Heart right ventricle (tissue), 16 donors: ENCODE measurements around the gene XYLT2. TPM values are rescaled to one million over a fixed set of nuclear protein-coding genes. Genes with fewer than 3 reads are reported as not detected.

Experiments
- ATAC-seq, 8 donors: fragments of 200-7000 bp; cut with Tn5 transposase; one replicate each; pipeline ENCODE4 v1.9.1; 2020; ENCODE audit warnings: mild to moderate bottlenecking in 8 of 8, moderate library complexity in 8 of 8, moderate number of reproducible peaks in 1 of 8
- DNase-seq, 2 donors: peaks; one replicate each; pipeline ENCODE4 v3.0.0-alpha.2; 2020
- H3K27ac ChIP-seq, 10 donors: fragments of 200-600 bp; sonication (generic) in 2 of 10; one replicate each; pipeline versions ENCODE4 v1.5.0 to v1.8.0; 2020 to 2022; ENCODE audit warnings: mild to moderate bottlenecking in 3 of 10
- H3K27me3 ChIP-seq, 7 donors: fragments of 200-600 bp; one replicate each; pipeline ENCODE4 v1.8.0; 2021 to 2022; ENCODE audit warnings: mild to moderate bottlenecking in 2 of 7
- H3K36me3 ChIP-seq, 9 donors: fragments of 200-600 bp; sonication (generic) in 1 of 9; one replicate each; pipeline versions ENCODE4 v1.5.0 to v1.8.0; 2020 to 2022; ENCODE audit warnings: mild to moderate bottlenecking in 2 of 9
- H3K4me1 ChIP-seq, 9 donors: fragments of 200-600 bp; sonication (generic) in 1 of 9; one replicate each; pipeline versions ENCODE4 v1.5.0 to v1.8.0; 2020 to 2022; ENCODE audit warnings: mild to moderate bottlenecking in 4 of 9
- H3K4me3 ChIP-seq, 10 donors: fragments of 200-600 bp; sonication (generic) in 2 of 10; one replicate each; pipeline versions ENCODE4 v1.5.0 to v1.8.0; 2020 to 2022; ENCODE audit warnings: mild to moderate bottlenecking in 7 of 10, moderate library complexity in 2 of 10
- H3K9me3 ChIP-seq, 11 donors: fragments of 200-600 bp in 10 of 11; sonication (generic) in 2 of 11; one replicate each; pipeline versions ENCODE4 v1.5.0 to v1.8.0; 2013 to 2022; ENCODE audit warnings: mild to moderate bottlenecking in 2 of 11, control low read depth in 1 of 11, moderate library complexity in 1 of 11
- CTCF ChIP-seq, 9 donors: fragments of 200-600 bp; sonication (generic) in 2 of 9; IDR thresholded peaks; one replicate each; pipeline versions ENCODE4 v1.5.0 to v1.8.0; 2021 to 2022; ENCODE audit warnings: antibody characterized with exemption in 9 of 9, mild to moderate bottlenecking in 5 of 9, moderate library complexity in 1 of 9
- WGBS, 2 donors: extraction: QIAGEN DNeasy Blood & Tissue Kit; methylation state at CpG; one replicate each; pipeline ENCODE4 v1.1.7; 2013; ENCODE audit warnings: inconsistent platforms in 1 of 2; 5-methylcytosine and 5-hydroxymethylcytosine counted together
- intact Hi-C, 10 donors: fragments of 100-400 bp; cut with DNase I; formaldehyde crosslinking; loops; one replicate each; pipeline versions ENCODE4 v1.11.1 to v1.14.2; 2022
- polyA plus RNA-seq, 2 donors: library from polyadenylated mRNA; stranded (reverse); fragments of 200-250 nt; gene quantifications; one replicate each; pipeline ENCODE4 v1.2.3, GENCODE V29; 2013
- total RNA-seq, 10 donors: library from RNA; stranded (reverse); fragmentation: NEBNext Ultra II Directional in 3 of 10; extraction: Animal tissue kit (Norgen Biotek cat#: 25700) in 3 of 10; gene quantifications; one replicate each; pipeline versions ENCODE4 v1.2.1 to v1.2.4, GENCODE V29; 2021 to 2023
- donor health status: Arrhythmogenic right ventricular cardiomyopathy.
- donor health status: ischemic (EF 13 %, LVEDD 7.1; RV severe dilation, severe dysfunction).
- donor health status: healthy with polysubstance abuse.
- donor health status: DM: no; HTN: yes; CAD: no.
- donor health status: DM: no; HTN: no; CAD: no.
- donor health status: ischemic (EF 25% LVEDD 6.9; RV normal size, moderate dysfunction).
- donor health status: ischemic (EF 25% LVEDD 5.7; RV mildly dilated, moderate dysfunction).
- donor health status: healthy.
- donor health status: DM: yes; HTN: yes; CAD: no.
- donor health status: Ischemic cardiomyopathy.
- donor health status: ischemic (EF 35%, LVEDD 5.7; RV mildly dilated, moderate dysfunction).
- donor health status: nonischemic (EF 11% LVEDD 7.7; RV severe dilation, severe dysfunction).
- donor health status: DM: yes; HTN: yes; CAD: no.
- donor health status: PGD.
- donor health status: ischemic (EF 29% LVEDD 5.4; RV normal size, mild dysfunction).
- donor health status: nonischemic (EF 23%, LVEDD 6.1; RV moderate dilation, normal function).

Gene XYLT2
- total and polyA plus RNA-seq, 12 donors, result 8.1 to 17.1 (median 11.9) TPM

- ATAC-seq, result no peak
- H3K4me3 ChIP-seq, result no peak overlapping the region
- 76 to 83% methylated on average over 5 of the region's 5 CpGs for WGBS, 2 donors
- peaks cover 0 to 74% (median 50%) of the 10 kb centered on the region in 9 donors for H3K36me3 ChIP-seq
- no peak for TF ChIP-seq CTCF (IDR thresholded peaks at IDR 0.05)
- intact Hi-C loops, result loop anchor here in 1 of 10 donors (10.0 kb wide), 1 partner anchor 56 kb away; no protein-coding TSS in a partner anchor
- H3K4me1 ChIP-seq, result peaks cover 0 to 30% (median 10%) of the 10 kb centered on the region in 9 donors
- H3K27ac ChIP-seq, result no peak overlapping the region
- H3K27me3 ChIP-seq, result no peaks in the 10 kb centered on the region
- no peaks in the 10 kb centered on the region for H3K9me3 ChIP-seq
- no peak for DNase-seq
These were observed 13.2 kb downstream of the XYLT2 start for GRCh38 chr17:50359005-50359699.

GRCh38 chr17:50359998-50360461 lies 14.1 kb downstream of the XYLT2 start:
- intact Hi-C loops, result loop anchor here in 3 of 10 donors (10.0 kb wide), 3 partner anchors 55 to 115 kb away; partner anchors contain the start of genes CHAD (in 1 of the 3) and RSAD1 (in 1 of the 3)

GRCh38 chr17:50360486-50361115 lies 14.7 kb downstream of the XYLT2 start:
- no peak for TF ChIP-seq CTCF (IDR thresholded peaks at IDR 0.05)
- intact Hi-C loops, result loop anchor here in 2 of 10 donors (10.0 kb wide), 2 partner anchors 104 to 114 kb away; partner anchors contain the start of genes CHAD (in 1 of the 2) and RSAD1 (in 1 of the 2)
- Histone ChIP-seq H3K27ac (no peak overlapping the region), H3K4me1 (peaks cover 0 to 43% (median 10%) of the 10 kb centered on the region in 9 donors), H3K27me3 (no peaks in the 10 kb centered on the region), H3K9me3 (no peaks in the 10 kb centered on the region), H3K36me3 (peaks cover 0 to 69% (median 37%) of the 10 kb centered on the region in 9 donors), H3K4me3 (no peak overlapping the region)
- ATAC-seq (no peak), DNase-seq (no peak)
- 89 to 91% methylated on average over 11 of the region's 11 CpGs for WGBS, 2 donors

More at GRCh38 chr17:50359998-50360461, 14.1 kb downstream of the XYLT2 start:
- Histone ChIP-seq H3K27me3 (no peaks in the 10 kb centered on the region), H3K36me3 (peaks cover 0 to 69% (median 41%) of the 10 kb centered on the region in 9 donors), H3K4me1 (peaks cover 0 to 38% (median 10%) of the 10 kb centered on the region in 9 donors), H3K9me3 (no peaks in the 10 kb centered on the region), H3K4me3 (no peak overlapping the region), H3K27ac (no peak overlapping the region)
- no peak for TF ChIP-seq CTCF (IDR thresholded peaks at IDR 0.05)
- DNase-seq, result no peak
- WGBS, 2 donors, result 82 to 85% methylated on average over 14 of the region's 14 CpGs
- ATAC-seq, result peak in 1 of 8 donors; percentile 4
